Glomerular endothelial cell (primary cell): ENCODE results near the gene CHD1L. TPM values are rescaled to one million over a fixed set of nuclear protein-coding genes. Genes with fewer than 3 reads are reported as not detected.
A peak's percentile ranks its signal among the peaks of the same experiment; 100 is the strongest.
"Not testable (repeated sequence)": the region's sequence is repeated elsewhere in the genome, so short reads cannot be mapped to it uniquely, and the experiment has no call there.

ENCODE experiments used
- DNase-seq: peaks from one replicate; pipeline ENCODE4 v3.0.0-alpha.2; 2011; ENCODE audit warnings: low read depth, low spot score; ENCODE audit errors: extremely low read depth
- total RNA-seq: library from RNA; depleted of rRNA; stranded (reverse); fragments of >200 nt; gene quantifications from 2 replicates; pipeline ENCODE4 v1.2.3, GENCODE V29; 2015

Gene CHD1L
- total RNA-seq, result 23.1 and 27.3 TPM in 2 replicates

GRCh38 chr1:147242449-147243227 is at the start of gene CHD1L:
CHD1L (plus strand) TSS chr1:147242684; CDS start chr1:147242704, 20 bp downstream.
- DNase-seq, result peak; percentile 66

- DNase-seq, result not testable (repeated sequence)
Observed at GRCh38 chr1:147197324-147197723, 45.2 kb upstream of the CHD1L start.

- DNase-seq, result no peak
Observed at GRCh38 chr1:147201276-147201675, 41.2 kb upstream of the CHD1L start.

- DNase-seq, result no peak
Observed at GRCh38 chr1:147201786-147202185, 40.7 kb upstream of the CHD1L start.

GRCh38 chr1:147202576-147202975 is 39.9 kb upstream of the CHD1L start:
- DNase-seq, result no peak

- DNase-seq, result no peak
Observed at GRCh38 chr1:147204080-147204479, 38.4 kb upstream of the CHD1L start.

- DNase-seq, result no peak
Observed at GRCh38 chr1:147207192-147207591, 35.3 kb upstream of the CHD1L start.

- no peak for DNase-seq
Observed at GRCh38 chr1:147208619-147209018, 33.9 kb upstream of the CHD1L start.

- DNase-seq, result no peak
Observed at GRCh38 chr1:147209825-147210821, 32.4 kb upstream of the CHD1L start.

- DNase-seq, result no peak
Observed at GRCh38 chr1:147210987-147211386, 31.5 kb upstream of the CHD1L start.

GRCh38 chr1:147211577-147211976 is 30.9 kb upstream of the CHD1L start:
- DNase-seq, result no peak

GRCh38 chr1:147213271-147213670 is 29.2 kb upstream of the CHD1L start:
- no peak for DNase-seq

- no peak for DNase-seq
Observed at GRCh38 chr1:147214325-147214724, 28.2 kb upstream of the CHD1L start.

- DNase-seq, result no peak
Observed at GRCh38 chr1:147214842-147215539, 27.5 kb upstream of the CHD1L start.

GRCh38 chr1:147215540-147215916 is 27.0 kb upstream of the CHD1L start:
- no peak for DNase-seq

- DNase-seq, result no peak
Observed at GRCh38 chr1:147216124-147216523, 26.4 kb upstream of the CHD1L start.

GRCh38 chr1:147217141-147217540 is 25.3 kb upstream of the CHD1L start:
- DNase-seq, result no peak

GRCh38 chr1:147218606-147219005 is 23.9 kb upstream of the CHD1L start:
- no peak for DNase-seq

GRCh38 chr1:147223740-147224615 is 18.5 kb upstream of the CHD1L start:
- DNase-seq, result no peak

GRCh38 chr1:147225193-147225730 is 17.2 kb upstream of the CHD1L start, which contains the start of gene FMO5:
FMO5 (minus strand) TSS chr1:147225339; CDS start chr1:147225029, 310 bp downstream.
- DNase-seq, result no peak
